HepG2 (cell line): ENCODE data around the gene C1QBP. TPM values are rescaled to one million over a fixed set of nuclear protein-coding genes. Genes with fewer than 3 reads are reported as not detected.

ENCODE experiments used
- CBX5 ChIP-seq: sonication (generic); formaldehyde crosslinking; IDR thresholded peaks from 2 replicates; pipeline ENCODE4 v1.4.0; 2020; ENCODE audit warnings: missing genetic modification reagents, borderline replicate concordance
- HMGA1 ChIP-seq: sonication (generic); formaldehyde crosslinking; conservative IDR thresholded peaks from 2 replicates; pipeline ENCODE4 v1.4.0; 2020; ENCODE audit warnings: missing genetic modification reagents
- ISL2 ChIP-seq: sonication (generic); formaldehyde crosslinking; IDR thresholded peaks from 2 replicates; pipeline ENCODE4 v1.5.0; 2020; ENCODE audit warnings: missing genetic modification reagents
- KLF15 ChIP-seq: sonication (generic); formaldehyde crosslinking; IDR thresholded peaks from 2 replicates; pipeline ENCODE4 v1.8.1; 2023; ENCODE audit warnings: borderline replicate concordance, mild to moderate bottlenecking, inconsistent platforms, missing genetic modification reagents, mixed read lengths
- MAF1 ChIP-seq: sonication (generic); formaldehyde crosslinking; IDR thresholded peaks from 2 replicates; pipeline ENCODE4 v1.5.0; 2020; ENCODE audit warnings: missing genetic modification reagents, borderline replicate concordance
- MED8 ChIP-seq: sonication (generic); formaldehyde crosslinking; IDR thresholded peaks from 2 replicates; pipeline ENCODE4 v1.8.1; 2023; ENCODE audit warnings: mild to moderate bottlenecking, missing genetic modification reagents; ENCODE audit not compliant: insufficient replicate concordance
- MEF2D ChIP-seq: sonication (generic); formaldehyde crosslinking; IDR thresholded peaks from 2 replicates; pipeline ENCODE4 v1.5.1; 2020; ENCODE audit warnings: mild to moderate bottlenecking, missing genetic modification reagents
- RBM39 ChIP-seq: fragments of 200-400 bp; formaldehyde crosslinking; IDR thresholded peaks from one replicate; pipeline ENCODE4 v1.6.1; 2018; ENCODE audit warnings: antibody characterized with exemption, mild to moderate bottlenecking, low read depth, low read length; ENCODE audit not compliant: poor library complexity, severe bottlenecking
- RXRA ChIP-seq: sonication (generic); formaldehyde crosslinking; IDR thresholded peaks from 2 replicates; pipeline ENCODE4 v1.5.1; 2020; ENCODE audit warnings: missing genetic modification reagents
- SRSF9 ChIP-seq: fragments of 200-400 bp; formaldehyde crosslinking; IDR thresholded peaks from 2 replicates; pipeline ENCODE4 v1.6.1; 2018; ENCODE audit warnings: borderline replicate concordance, mild to moderate bottlenecking, low read depth, low read length; ENCODE audit not compliant: insufficient read depth, poor library complexity, severe bottlenecking
- THAP11 ChIP-seq: IDR thresholded peaks from 2 replicates; pipeline ENCODE4 v1.6.1; 2016; ENCODE audit warnings: missing biosample characterization, missing genetic modification reagents
- ZBTB4 ChIP-seq: sonication (generic); formaldehyde crosslinking; IDR thresholded peaks from 2 replicates; pipeline ENCODE4 v1.4.0; 2020; ENCODE audit warnings: missing genetic modification reagents, mild to moderate bottlenecking, borderline replicate concordance
- ZFYVE20 ChIP-seq: sonication (generic); formaldehyde crosslinking; IDR thresholded peaks from 2 replicates; pipeline ENCODE4 v1.8.0; 2023; ENCODE audit warnings: low read depth, mild to moderate bottlenecking, moderate library complexity, missing genetic modification reagents, borderline replicate concordance
- ZNF207 ChIP-seq: fragments of 450-650 bp; IDR thresholded peaks from 2 replicates; pipeline ENCODE4 v1.6.1; 2016; ENCODE audit warnings: antibody characterized with exemption, borderline replicate concordance
- ZNF350 ChIP-seq: sonication (generic); formaldehyde crosslinking; IDR thresholded peaks from 2 replicates; pipeline ENCODE4 v1.4.0; 2020; ENCODE audit warnings: mild to moderate bottlenecking, low read depth, missing genetic modification reagents, borderline replicate concordance
- polyA plus RNA-seq, 8 experiments: library from polyadenylated mRNA; depleted of rRNA in 3 of 8; stranded (reverse) in 7 of 8; unstranded in 1 of 8; fragments of >200 nt; fragmentation: Illumina TruSeq in 4 of 8; extraction: Trizol in 4 of 8; gene quantifications; 2 replicates each; pipeline versions ENCODE4 v1.2.1 to v1.2.3, GENCODE V29; 2011 to 2016; ENCODE audit warnings: low read depth in 4 of 8, missing spikeins in 1 of 8, mixed read lengths in 1 of 8; ENCODE audit not compliant: insufficient read depth in 1 of 8
- total RNA-seq, 5 experiments: library from RNA; depleted of rRNA; stranded (reverse); fragments of >200 nt; fragmentation: Illumina TruSeq; extraction: Trizol; gene quantifications; 2 replicates each; pipeline ENCODE4 v1.2.3, GENCODE V29; 2016; ENCODE audit warnings: low read depth in 1 of 5
- TF ChIP-seq, protein P1 (sequence below): sonication (generic); formaldehyde crosslinking; IDR thresholded peaks from 2 replicates; pipeline ENCODE4 v1.5.0; 2020; ENCODE audit warnings: missing genetic modification reagents
- TF ChIP-seq, protein P2 (sequence below): sonication (generic); formaldehyde crosslinking; IDR thresholded peaks from 2 replicates; pipeline ENCODE4 v1.8.1; 2023; ENCODE audit warnings: missing genetic modification reagents, inconsistent platforms, borderline replicate concordance
- TF ChIP-seq, protein P3 (sequence below): sonication (generic); formaldehyde crosslinking; IDR thresholded peaks from 2 replicates; pipeline ENCODE4 v1.5.1; 2020; ENCODE audit warnings: mild to moderate bottlenecking, missing genetic modification reagents, moderate library complexity

The C1QBP gene
- total and polyA plus RNA-seq, 2 of the 13 experiments (the other 11 are each of a cell fraction or from before 2014, with no cell fraction given) = 219 to 680 TPM

- TF ChIP-seq ZNF350 (CRISPR knock-in tag) (peak; percentile 72), THAP11 (CRISPR knock-in tag) (peak; percentile 95), CBX5 (CRISPR knock-in tag) (peak; percentile 67; the same call in 1 of the 2 replicates), ZNF207 (no peak), ISL2 (peak; percentile 65), RBM39 (peak; percentile 90), SRSF9 (no peak), RXRA (peak; percentile 86), ZBTB4 (CRISPR knock-in tag) (0 out of 2 replicates have a peak, but pooled peaks have one; percentile 41), KLF15 (no peak; the same call in 1 of the 2 replicates), HMGA1 (CRISPR knock-in tag) (no peak), MED8 (CRISPR knock-in tag) (peak; percentile 64), MAF1 (CRISPR knock-in tag) (no peak), ZFYVE20 (CRISPR knock-in tag) (no peak), MEF2D (peak; percentile 90; the same call in 1 of the 2 replicates)
- TF ChIP-seq, protein P1, sequence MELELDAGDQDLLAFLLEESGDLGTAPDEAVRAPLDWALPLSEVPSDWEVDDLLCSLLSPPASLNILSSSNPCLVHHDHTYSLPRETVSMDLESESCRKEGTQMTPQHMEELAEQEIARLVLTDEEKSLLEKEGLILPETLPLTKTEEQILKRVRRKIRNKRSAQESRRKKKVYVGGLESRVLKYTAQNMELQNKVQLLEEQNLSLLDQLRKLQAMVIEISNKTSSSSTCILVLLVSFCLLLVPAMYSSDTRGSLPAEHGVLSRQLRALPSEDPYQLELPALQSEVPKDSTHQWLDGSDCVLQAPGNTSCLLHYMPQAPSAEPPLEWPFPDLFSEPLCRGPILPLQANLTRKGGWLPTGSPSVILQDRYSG (CRISPR knock-in tag) = peak; percentile 48; the same call in 1 of the 2 replicates
- TF ChIP-seq, protein P2, sequence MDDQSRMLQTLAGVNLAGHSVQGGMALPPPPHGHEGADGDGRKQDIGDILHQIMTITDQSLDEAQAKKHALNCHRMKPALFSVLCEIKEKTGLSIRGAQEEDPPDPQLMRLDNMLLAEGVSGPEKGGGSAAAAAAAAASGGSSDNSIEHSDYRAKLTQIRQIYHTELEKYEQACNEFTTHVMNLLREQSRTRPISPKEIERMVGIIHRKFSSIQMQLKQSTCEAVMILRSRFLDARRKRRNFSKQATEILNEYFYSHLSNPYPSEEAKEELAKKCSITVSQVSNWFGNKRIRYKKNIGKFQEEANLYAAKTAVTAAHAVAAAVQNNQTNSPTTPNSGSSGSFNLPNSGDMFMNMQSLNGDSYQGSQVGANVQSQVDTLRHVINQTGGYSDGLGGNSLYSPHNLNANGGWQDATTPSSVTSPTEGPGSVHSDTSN (CRISPR knock-in tag) = no peak
- TF ChIP-seq, protein P3, sequence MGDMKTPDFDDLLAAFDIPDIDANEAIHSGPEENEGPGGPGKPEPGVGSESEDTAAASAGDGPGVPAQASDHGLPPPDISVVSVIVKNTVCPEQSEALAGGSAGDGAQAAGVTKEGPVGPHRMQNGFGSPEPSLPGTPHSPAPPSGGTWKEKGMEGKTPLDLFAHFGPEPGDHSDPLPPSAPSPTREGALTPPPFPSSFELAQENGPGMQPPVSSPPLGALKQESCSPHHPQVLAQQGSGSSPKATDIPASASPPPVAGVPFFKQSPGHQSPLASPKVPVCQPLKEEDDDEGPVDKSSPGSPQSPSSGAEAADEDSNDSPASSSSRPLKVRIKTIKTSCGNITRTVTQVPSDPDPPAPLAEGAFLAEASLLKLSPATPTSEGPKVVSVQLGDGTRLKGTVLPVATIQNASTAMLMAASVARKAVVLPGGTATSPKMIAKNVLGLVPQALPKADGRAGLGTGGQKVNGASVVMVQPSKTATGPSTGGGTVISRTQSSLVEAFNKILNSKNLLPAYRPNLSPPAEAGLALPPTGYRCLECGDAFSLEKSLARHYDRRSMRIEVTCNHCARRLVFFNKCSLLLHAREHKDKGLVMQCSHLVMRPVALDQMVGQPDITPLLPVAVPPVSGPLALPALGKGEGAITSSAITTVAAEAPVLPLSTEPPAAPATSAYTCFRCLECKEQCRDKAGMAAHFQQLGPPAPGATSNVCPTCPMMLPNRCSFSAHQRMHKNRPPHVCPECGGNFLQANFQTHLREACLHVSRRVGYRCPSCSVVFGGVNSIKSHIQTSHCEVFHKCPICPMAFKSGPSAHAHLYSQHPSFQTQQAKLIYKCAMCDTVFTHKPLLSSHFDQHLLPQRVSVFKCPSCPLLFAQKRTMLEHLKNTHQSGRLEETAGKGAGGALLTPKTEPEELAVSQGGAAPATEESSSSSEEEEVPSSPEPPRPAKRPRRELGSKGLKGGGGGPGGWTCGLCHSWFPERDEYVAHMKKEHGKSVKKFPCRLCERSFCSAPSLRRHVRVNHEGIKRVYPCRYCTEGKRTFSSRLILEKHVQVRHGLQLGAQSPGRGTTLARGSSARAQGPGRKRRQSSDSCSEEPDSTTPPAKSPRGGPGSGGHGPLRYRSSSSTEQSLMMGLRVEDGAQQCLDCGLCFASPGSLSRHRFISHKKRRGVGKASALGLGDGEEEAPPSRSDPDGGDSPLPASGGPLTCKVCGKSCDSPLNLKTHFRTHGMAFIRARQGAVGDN (CRISPR knock-in tag) = peak; percentile 96
Measured at GRCh38 chr17:5486206-5487124, 47.5 kb upstream of the C1QBP start, which contains the start of gene MIS12 (continued).
